HCT116 (cell line): ENCODE data around the gene KCNC2.

Source experiments
- CTCF ChIP-seq, 3 experiments: fragments of 200-600 bp in 1 of 3; sonication (generic) in 1 of 3; IDR thresholded peaks in 2 of 3; conservative IDR thresholded peaks in 1 of 3; 2 replicates each; pipeline ENCODE4 v1.5.1; 2012 to 2017; ENCODE audit warnings: low read depth in 2 of 3, low read length in 2 of 3, antibody characterized with exemption in 1 of 3, borderline replicate concordance in 1 of 3, control low read depth in 1 of 3, mild to moderate bottlenecking in 1 of 3, mixed read lengths in 1 of 3, mixed run types in 1 of 3, moderate library complexity in 1 of 3; ENCODE audit not compliant: insufficient read depth in 1 of 3
- FOSL1 ChIP-seq: IDR thresholded peaks from 2 replicates; pipeline ENCODE4 v1.6.1; 2012; ENCODE audit warnings: low read depth
- JUND ChIP-seq: IDR thresholded peaks from 2 replicates; pipeline ENCODE4 v1.6.1; 2012
- POLR2A ChIP-seq: IDR thresholded peaks from 2 replicates; pipeline ENCODE4 v1.7.0; 2011; ENCODE audit warnings: borderline replicate concordance; ENCODE audit not compliant: insufficient read depth, insufficient read length; ENCODE audit errors: extremely low read depth
- POLR2AphosphoS5 ChIP-seq: IDR thresholded peaks from 2 replicates; pipeline ENCODE4 v1.6.1; 2011; ENCODE audit warnings: mild to moderate bottlenecking, low read depth, low read length, moderate library complexity
- SP1 ChIP-seq: IDR thresholded peaks from 2 replicates; pipeline ENCODE4 v1.6.1; 2012; ENCODE audit warnings: low read depth
- ZBTB33 ChIP-seq: IDR thresholded peaks from 2 replicates; pipeline ENCODE4 v1.6.1; 2011; ENCODE audit warnings: mild to moderate bottlenecking, low read length, moderate library complexity; ENCODE audit not compliant: insufficient replicate concordance; ENCODE audit errors: extremely low read depth
- ZNF274 ChIP-seq: fragments of 200-500 bp; sonication (Bioruptor generic); IDR thresholded peaks from 2 replicates; pipeline ENCODE4 v1.6.1; 2014; ENCODE audit warnings: mild to moderate bottlenecking, low read depth, low read length, inconsistent platforms

- TF ChIP-seq ZBTB33 (no peak), CTCF (IDR thresholded peaks at IDR 0.05 in 2 of 3, conservative IDR thresholded peaks at IDR 0.05 in 1 of 3; ENCODE audit: borderline replicate concordance in 1 of 3, insufficient read depth in 1 of 3, low read depth in 2 of 3, low read length in 2 of 3) (no peak), ZNF274 (no peak), JUND (no peak), POLR2A (no peak), SP1 (no peak), FOSL1 (no peak), POLR2AphosphoS5 (no peak)
Observed at GRCh38 chr12:75157385-75157784, 52.3 kb downstream of the KCNC2 start.
